Body of pancreas (tissue), 4 donors: ENCODE measurements around the gene DISP2. TPM values are rescaled to one million over a fixed set of nuclear protein-coding genes. Genes with fewer than 3 reads are reported as not detected.

Experiments used
- ATAC-seq: fragments of 150-250 bp; one replicate; pipeline ENCODE4 v1.9.1; 2016
- DNase-seq, 4 donors: peaks; one replicate each; pipeline ENCODE4 v3.0.0-alpha.2; 2019
- H3K27ac ChIP-seq, 4 donors: fragments of 200-600 bp; sonication (generic); 1 replicate in 3 of 4; 2 replicates in 1 of 4; pipeline versions ENCODE4 v1.5.1 to v1.6.1; 2016 to 2019; ENCODE audit warnings: mild to moderate bottlenecking in 1 of 4, mixed read lengths in 1 of 4, moderate library complexity in 1 of 4
- H3K27me3 ChIP-seq, 2 donors: fragments of 200-600 bp; sonication (generic); one replicate each; pipeline ENCODE4 v1.6.0; 2016; ENCODE audit warnings: mild to moderate bottlenecking in 1 of 2
- H3K36me3 ChIP-seq, 2 donors: fragments of 200-600 bp; sonication (generic); replicated peaks in 1 of 2; 2 replicates each; pipeline ENCODE4 v1.5.1; 2016; ENCODE audit warnings: low read depth in 2 of 2; ENCODE audit not compliant: insufficient read depth in 1 of 2
- H3K4me1 ChIP-seq: fragments of 200-600 bp; sonication (generic); one replicate; pipeline ENCODE4 v1.6.0; 2016
- H3K4me3 ChIP-seq, 2 donors: fragments of 200-600 bp; sonication (generic); 1 replicate in 1 of 2; 2 replicates in 1 of 2; pipeline ENCODE4 v1.5.1; 2016 to 2019
- H3K9me3 ChIP-seq, 3 donors: fragments of 200-600 bp; sonication (generic); 1 replicate in 2 of 3; 2 replicates in 1 of 3; pipeline ENCODE4 v1.5.1; 2016
- CTCF ChIP-seq, 7 experiments: fragments of 450-650 bp in 4 of 7; fragments of 200-600 bp in 3 of 7; sonication (generic) in 3 of 7; IDR thresholded peaks; one replicate each; pipeline ENCODE4 v1.5.1; 2016 to 2019; ENCODE audit warnings: antibody characterized with exemption in 7 of 7
- POLR2A ChIP-seq, 3 donors: fragments of 450-650 bp; IDR thresholded peaks; one replicate each; pipeline ENCODE4 v1.6.1; 2016; ENCODE audit warnings: antibody characterized with exemption in 3 of 3, mild to moderate bottlenecking in 2 of 3
- WGBS, 2 donors: methylation state at CpG; one replicate each; pipeline ENCODE4 v1.1.5; 2017; 5-methylcytosine and 5-hydroxymethylcytosine counted together
- intact Hi-C: fragments of 100-400 bp; cut with DNase I; formaldehyde crosslinking; loops from one replicate; pipeline ENCODE4 v1.15.1; 2023
- total RNA-seq, 2 donors: library from RNA; depleted of rRNA; stranded (reverse); fragments of >200 nt; gene quantifications; one replicate each; pipeline ENCODE4 v1.1.0, GENCODE V29; 2016

The DISP2 gene
- total RNA-seq, 2 donors from 2014 or later, result under 0.01 to 0.52 TPM

- Histone ChIP-seq H3K27me3 (no peaks in the 10 kb centered on the region), H3K4me3 (no peak overlapping the region), H3K4me1 (peaks cover 17% of the 10 kb centered on the region), H3K36me3 (peaks cover 0 to 2% of the 10 kb centered on the region in 2 donors), H3K27ac (no peak overlapping the region), H3K9me3 (no peaks in the 10 kb centered on the region)
- no peak for TF ChIP-seq CTCF (IDR thresholded peaks at IDR 0.05)
- no peak for TF ChIP-seq POLR2A (IDR thresholded peaks at IDR 0.05)
- 81 to 82% methylated on average over 11 of the region's 11 CpGs for WGBS, 2 donors
- no peak for DNase-seq
- intact Hi-C loops, result no loop called here
- no peak for ATAC-seq
Measured at GRCh38 chr15:40381818-40382529, 24.0 kb downstream of the DISP2 start.

- Histone ChIP-seq H3K4me1 (peaks cover 17% of the 10 kb centered on the region), H3K36me3 (peaks cover 0 to 2% of the 10 kb centered on the region in 2 donors), H3K27me3 (no peaks in the 10 kb centered on the region), H3K27ac (peak within 1 kb of the TSS in 2 of 4 donors; percentile 1 to 27), H3K9me3 (no peaks in the 10 kb centered on the region), H3K4me3 (peak within 1 kb of the TSS; percentile 76 to 88)
- intact Hi-C loops, result no loop called here
- peak; percentile 93 to 95 (median 94) for DNase-seq
- TF ChIP-seq CTCF (IDR thresholded peaks at IDR 0.05) (no peak), POLR2A (IDR thresholded peaks at IDR 0.05) (peak in 2 of 3 donors; percentile 49 to 57)
- peak; percentile 98 for ATAC-seq
- WGBS, 2 donors, result 4 to 10% methylated on average over 10 to 56 of the region's 57 CpGs
Measured at GRCh38 chr15:40382580-40383456, 24.8 kb downstream of the DISP2 start, which contains the start of gene KNSTRN. Gene KNSTRN, plus strand, starts transcription at chr15:40382721. Its CDS starts 115 bp downstream, at chr15:40382836.

- TF ChIP-seq POLR2A (IDR thresholded peaks at IDR 0.05) (no peak), CTCF (IDR thresholded peaks at IDR 0.05) (no peak)
- Histone ChIP-seq H3K27me3 (no peaks in the 10 kb centered on the region), H3K9me3 (no peaks in the 10 kb centered on the region), H3K4me1 (peaks cover 24% of the 10 kb centered on the region), H3K36me3 (peaks cover 0 to 2% of the 10 kb centered on the region in 2 donors), H3K4me3 (no peak overlapping the region), H3K27ac (no peak overlapping the region)
- intact Hi-C loops, result no loop called here
- ATAC-seq (no peak), DNase-seq (no peak)
- 89 to 96% methylated on average over 3 of the region's 3 CpGs for WGBS, 2 donors
Measured at GRCh38 chr15:40386480-40386879, 28.5 kb downstream of the DISP2 start.

GRCh38 chr15:40388941-40389823 is 31.2 kb downstream of the DISP2 start:
- WGBS, 2 donors, result 85 to 89% methylated on average over 13 of the region's 13 CpGs

More at GRCh38 chr15:40388941-40389823, 31.2 kb downstream of the DISP2 start:
- Histone ChIP-seq H3K36me3 (peaks cover 0 to 4% of the 10 kb centered on the region in 2 donors), H3K27me3 (no peaks in the 10 kb centered on the region), H3K27ac (peak overlapping the region in 1 of 4 donors; percentile 36), H3K4me1 (peaks cover 8% of the 10 kb centered on the region), H3K9me3 (no peaks in the 10 kb centered on the region), H3K4me3 (no peak overlapping the region)
- intact Hi-C loops, result no loop called here
- ATAC-seq (no peak), DNase-seq (peak in 1 of 4 donors; percentile 49)
- TF ChIP-seq POLR2A (IDR thresholded peaks at IDR 0.05) (no peak), CTCF (IDR thresholded peaks at IDR 0.05) (no peak)
